Motor neuron (in vitro differentiated cells): ENCODE measurements around the gene KLF17. TPM values are rescaled to one million over a fixed set of nuclear protein-coding genes. Genes with fewer than 3 reads are reported as not detected.
"Not testable (repeated sequence)": the region's sequence is repeated elsewhere in the genome, so short reads cannot be mapped to it uniquely, and the experiment has no call there.

Experiments
- ATAC-seq, 8 experiments: fragments of 200-7000 bp; cut with Tn5 transposase; replicated peaks in 6 of 8; 2 replicates each; pipeline ENCODE4 v1.8.0; 2021; ENCODE audit warnings: mild to moderate bottlenecking in 8 of 8, moderate library complexity in 8 of 8
- H3K27ac ChIP-seq, 2 donors: fragments of 250-450 bp; sonication (Bioruptor Pico); 2 replicates each; pipeline ENCODE4 v1.9.0; 2021; ENCODE audit warnings: antibody characterized with exemption in 2 of 2, mild to moderate bottlenecking in 2 of 2, moderate library complexity in 1 of 2
- H3K4me1 ChIP-seq, 2 donors: fragments of 250-450 bp; sonication (Bioruptor Pico); replicated peaks in 1 of 2; 2 replicates each; pipeline ENCODE4 v1.6.1; 2021; ENCODE audit warnings: antibody characterized with exemption in 2 of 2, mild to moderate bottlenecking in 2 of 2, moderate library complexity in 1 of 2
- H3K4me3 ChIP-seq, 5 donors: fragments of 250-450 bp; sonication (Bioruptor Pico); 2 replicates each; pipeline ENCODE4 v1.9.0; 2021; ENCODE audit warnings: antibody characterized with exemption in 5 of 5, mild to moderate bottlenecking in 5 of 5, moderate library complexity in 4 of 5
- WGBS, 10 experiments: fragments of 450-650 bp; shearing (Covaris generic); methylation state at CpG; one replicate each; pipeline ENCODE4 v1.0.0; 2022; 5-methylcytosine and 5-hydroxymethylcytosine counted together
- in situ Hi-C, 9 experiments: fragments of 400-800 bp; cut with MboI; loops; one replicate each; pipeline ENCODE4 v1.15.0; 2021; ENCODE audit warnings: low sequenced_read_pairs in 9 of 9, low pct_unique_long_range_greater_than_20kb in 2 of 9; ENCODE audit not compliant: unreplicated experiment in 9 of 9
- total RNA-seq, 8 experiments: library from RNA; unstranded; fragments of 300-600 nt; gene quantifications; 2 replicates each; pipeline versions ENCODE4 v1.2.3 to v1.2.4, GENCODE V29; 2022

The KLF17 gene
- total RNA-seq, 8 experiments from 2014 or later = 0.09 to 0.62 (median 0.17) TPM; not detected in 3

GRCh38 chr1:44113095-44113609 lies 5.5 kb upstream of the KLF17 start:
- Histone ChIP-seq H3K27ac (no peak overlapping the region), H3K4me1 (no peaks in the 10 kb centered on the region), H3K4me3 (no peak overlapping the region)
- in situ Hi-C loops = no loop called here
- 0 to 79% (median 60%) methylated on average over 1 to 2 of the region's 2 CpGs; no CpG with 5 or more reads in 1 of the 10 experiments for WGBS, 10 experiments
- ATAC-seq = peak in 1 of 8 experiments; percentile 48

- Histone ChIP-seq H3K27ac (no peak overlapping the region), H3K4me3 (no peak overlapping the region), H3K4me1 (no peaks in the 10 kb centered on the region)
- in situ Hi-C loops = no loop called here
- no peak for ATAC-seq
- 45 to 96% (median 83%) methylated on average over 3 to 7 of the region's 7 CpGs; no CpG with 5 or more reads in 1 of the 10 experiments for WGBS, 10 experiments
These were observed 4.5 kb upstream of the KLF17 start for GRCh38 chr1:44114098-44114497.

DNA sequence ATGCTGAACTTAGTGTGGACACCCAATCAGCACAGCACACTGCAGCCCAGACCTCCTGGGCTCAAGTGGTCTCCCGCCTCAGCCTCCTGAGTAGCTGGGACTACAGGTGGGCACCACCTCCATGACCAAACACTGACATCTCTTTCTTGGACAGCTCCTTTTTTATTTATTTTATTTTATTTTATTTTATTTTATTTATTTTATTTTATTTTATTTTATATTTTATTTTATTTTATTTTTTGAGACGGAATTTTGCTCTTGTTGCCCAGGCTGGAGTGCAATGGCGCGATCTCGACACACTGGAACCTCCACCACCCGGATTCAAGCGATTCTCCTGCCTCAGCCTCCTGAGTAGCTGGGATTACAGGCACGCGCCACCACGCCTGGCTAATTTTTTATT lies 1.3 kb upstream of the KLF17 start:
- H3K4me3 ChIP-seq, ATAC-seq, H3K4me1 ChIP-seq, H3K27ac ChIP-seq, in situ Hi-C loops: not testable (repeated sequence)
- 73 to 100% (median 94%) methylated on average over 3 to 10 of the region's 10 CpGs; no CpG with 5 or more reads in 1 of the 10 experiments for WGBS, 10 experiments

DNA sequence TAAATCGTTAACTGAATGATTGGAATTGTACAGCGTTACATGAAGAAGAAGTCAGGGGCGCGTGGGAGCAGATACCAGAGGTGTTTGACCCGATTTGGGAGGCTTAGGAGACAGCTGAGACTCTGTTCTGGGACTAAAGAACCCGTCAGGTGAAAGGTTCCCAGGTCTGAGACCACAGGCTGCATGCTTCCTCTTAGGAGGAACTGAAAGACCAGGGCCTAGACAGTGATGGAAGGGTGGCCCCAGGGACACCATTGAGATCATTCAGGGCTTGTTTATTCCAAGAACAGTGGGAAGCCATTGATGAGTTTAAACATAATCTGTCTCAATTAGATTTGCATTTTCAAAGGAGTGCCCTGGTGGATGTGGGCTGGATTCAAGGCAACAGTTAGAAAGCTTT lies 904 bp downstream of the KLF17 start:
- no peak for ATAC-seq
- Histone ChIP-seq H3K4me1 (no peaks in the 10 kb centered on the region), H3K27ac (no peak overlapping the region), H3K4me3 (no peak overlapping the region)
- WGBS, 10 experiments = 49 to 95% (median 68%) methylated on average over 4 to 6 of the region's 6 CpGs; no CpG with 5 or more reads in 3 of the 10 experiments
- in situ Hi-C loops = no loop called here

- ATAC-seq = no peak
- no peaks in the 10 kb centered on the region for H3K4me1 ChIP-seq
- WGBS, 10 experiments = 30 to 100% (median 81%) methylated on average over 1 to 5 of the region's 5 CpGs; no CpG with 5 or more reads in 2 of the 10 experiments
- in situ Hi-C loops = no loop called here
- no peak overlapping the region for H3K4me3 ChIP-seq
- H3K27ac ChIP-seq = no peak overlapping the region
These were observed 1.9 kb downstream of the KLF17 start for GRCh38 chr1:44120398-44120949.

DNA sequence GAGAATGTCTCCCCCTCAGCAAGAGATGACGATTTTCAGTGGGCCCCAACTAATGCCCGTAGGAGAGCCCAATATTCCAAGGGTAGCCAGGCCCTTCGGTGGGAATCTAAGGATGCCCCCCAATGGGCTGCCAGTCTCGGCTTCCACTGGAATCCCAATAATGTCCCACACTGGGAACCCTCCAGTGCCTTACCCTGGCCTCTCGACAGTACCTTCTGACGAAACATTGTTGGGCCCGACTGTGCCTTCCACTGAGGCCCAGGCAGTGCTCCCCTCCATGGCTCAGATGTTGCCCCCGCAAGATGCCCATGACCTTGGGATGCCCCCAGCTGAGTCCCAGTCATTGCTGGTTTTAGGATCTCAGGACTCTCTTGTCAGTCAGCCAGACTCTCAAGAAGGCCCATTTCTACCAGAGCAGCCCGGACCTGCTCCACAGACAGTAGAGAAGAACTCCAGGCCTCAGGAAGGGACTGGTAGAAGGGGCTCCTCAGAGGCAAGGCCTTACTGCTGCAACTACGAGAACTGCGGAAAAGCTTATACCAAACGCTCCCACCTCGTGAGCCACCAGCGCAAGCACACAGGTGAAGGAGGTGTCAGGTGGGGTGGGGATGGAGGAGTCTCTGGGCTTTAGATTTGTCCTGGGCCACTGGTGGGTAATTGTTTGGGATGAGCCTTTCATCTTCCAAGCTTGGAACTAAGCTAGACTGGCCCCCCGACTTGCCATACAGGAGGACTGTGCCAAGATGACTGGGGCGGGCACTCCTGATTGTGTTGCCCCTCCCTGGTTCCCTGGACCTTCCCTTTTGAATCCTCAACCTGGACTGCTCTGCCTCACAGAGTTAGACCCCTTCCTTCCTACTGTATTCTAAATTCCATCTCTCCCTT lies 11.2 kb downstream of the KLF17 start:
- ATAC-seq = no peak
- H3K4me1 ChIP-seq = no peaks in the 10 kb centered on the region
- no peak overlapping the region for H3K4me3 ChIP-seq
- 51 to 100% (median 87%) methylated on average over 1 to 16 of the region's 16 CpGs; no CpG with 5 or more reads in 2 of the 10 experiments for WGBS, 10 experiments
- in situ Hi-C loops = no loop called here
- H3K27ac ChIP-seq = no peak overlapping the region

DNA sequence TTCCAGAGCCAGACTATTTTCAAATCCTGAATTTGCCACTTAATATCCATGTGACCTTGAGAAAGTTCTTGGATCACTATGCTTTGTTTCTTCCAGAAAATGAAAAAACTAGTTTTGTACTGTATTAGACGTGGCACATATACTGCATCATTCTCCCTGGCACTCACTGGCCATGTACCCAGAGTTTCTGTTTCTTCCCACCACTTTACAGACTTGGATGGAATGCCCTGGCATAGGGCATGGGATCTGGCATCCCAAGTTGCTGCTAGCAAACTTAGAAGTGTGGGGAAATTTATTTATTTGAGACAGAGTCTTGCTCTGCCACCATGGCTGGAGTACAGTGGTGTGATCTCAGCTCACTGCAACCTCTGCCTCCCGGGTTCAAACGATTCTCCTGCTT lies 12.8 kb downstream of the KLF17 start:
- Histone ChIP-seq H3K27ac (no peak overlapping the region), H3K4me1 (no peaks in the 10 kb centered on the region), H3K4me3 (no peak overlapping the region)
- no peak for ATAC-seq
- in situ Hi-C loops = no loop called here
- whole genome bisulfite sequencing, 10 experiments = 20 to 86% (median 74%) methylated on average over 1 to 3 of the region's 3 CpGs; no CpG with 5 or more reads in 2 of the 10 experiments

- WGBS, 10 experiments = 68 to 100% (median 87%) methylated on average over 1 to 18 of the region's 19 CpGs
- no peaks in the 10 kb centered on the region for H3K4me1 ChIP-seq
- ATAC-seq = no peak
- in situ Hi-C loops = no loop called here
- no peak overlapping the region for H3K27ac ChIP-seq
- no peak overlapping the region for H3K4me3 ChIP-seq
These were observed 15.7 kb downstream of the KLF17 start for GRCh38 chr1:44134071-44134920.

DNA sequence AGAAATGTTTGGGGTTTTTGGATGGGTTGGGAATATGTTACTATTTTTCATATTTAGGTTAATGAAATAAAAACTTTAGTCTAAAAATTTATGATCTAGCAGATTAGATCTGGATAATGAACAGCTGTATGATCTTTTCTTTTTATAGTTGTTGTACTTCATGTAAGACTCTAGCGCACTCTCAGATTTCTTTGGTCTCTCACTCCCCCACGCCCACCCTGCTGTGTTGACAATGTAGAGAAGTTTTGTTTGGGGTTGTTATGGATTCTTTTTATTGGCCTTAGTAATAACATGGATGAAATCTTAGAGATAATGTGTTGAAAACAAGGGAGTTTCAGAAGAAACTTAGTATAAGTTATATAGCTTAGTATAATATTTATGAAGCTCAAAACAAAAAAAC lies 17.3 kb downstream of the KLF17 start:
- WGBS, 10 experiments = 46 to 100% (median 94%) methylated on average over 1 to 2 of the region's 2 CpGs; no CpG with 5 or more reads in 1 of the 10 experiments
- no peak for ATAC-seq
- Histone ChIP-seq H3K4me1 (no peaks in the 10 kb centered on the region), H3K27ac (no peak overlapping the region), H3K4me3 (no peak overlapping the region)
- in situ Hi-C loops = no loop called here

DNA sequence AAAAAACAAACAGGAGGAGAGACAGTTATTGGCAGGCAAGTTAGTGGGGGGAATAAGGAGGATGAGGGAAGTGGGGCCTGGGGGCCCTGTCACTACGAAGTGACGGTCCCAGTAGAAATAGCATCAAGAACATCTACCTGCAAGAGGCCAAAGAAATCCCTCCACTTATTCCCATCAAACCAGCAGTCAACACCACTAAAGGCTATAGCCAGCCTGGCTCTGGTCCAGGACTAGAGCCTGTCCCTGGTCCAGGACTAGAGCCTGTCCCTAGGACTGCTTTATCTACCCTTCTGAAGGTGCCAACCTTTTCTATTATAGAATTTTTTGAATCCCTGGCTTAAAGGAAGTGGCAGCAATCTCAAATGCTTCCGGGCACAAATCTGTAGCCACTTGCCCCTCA lies 19.6 kb downstream of the KLF17 start:
- no peak for ATAC-seq
- no peak overlapping the region for H3K27ac ChIP-seq
- in situ Hi-C loops = no loop called here
- WGBS, 10 experiments = 17 to 100% (median 55%) methylated on average over 1 to 3 of the region's 3 CpGs
- H3K4me3 ChIP-seq = no peak overlapping the region
- H3K4me1 ChIP-seq = no peaks in the 10 kb centered on the region

GRCh38 chr1:44139565-44139964 lies 20.9 kb downstream of the KLF17 start:
- ATAC-seq, H3K4me3 ChIP-seq, in situ Hi-C loops, H3K27ac ChIP-seq, H3K4me1 ChIP-seq: not testable (repeated sequence)
- WGBS, 10 experiments = no CpG with 5 or more reads among the region's 8 CpGs

GRCh38 chr1:44141531-44141930 lies 22.9 kb downstream of the KLF17 start, which contains the start of gene KLF18:
TSS of gene KLF18 (minus strand) at chr1:44141631. CDS start at chr1:44141631, 0 bp downstream.
- H3K4me3 ChIP-seq = no peak within 1 kb of the TSS
- WGBS, 10 experiments = 60 to 89% (median 71%) methylated on average over 1 of the region's 1 CpG; no CpG with 5 or more reads in 7 of the 10 experiments
- in situ Hi-C loops = no loop called here
- H3K4me1 ChIP-seq = no peaks in the 10 kb centered on the region
- no peak for ATAC-seq
- no peak within 1 kb of the TSS for H3K27ac ChIP-seq
